H9 (cell line): ENCODE data around the gene EVI5. TPM values are rescaled to one million over a fixed set of nuclear protein-coding genes. Genes with fewer than 3 reads are reported as not detected.

Source experiments
- DNase-seq: peaks from one replicate; pipeline ENCODE4 v3.0.0-alpha.2; 2017
- H2AFZ ChIP-seq: one replicate; pipeline ENCODE4 v1.6.1; 2013; ENCODE audit warnings: mild to moderate bottlenecking, low read length, control low read depth, moderate library complexity
- H2AK5ac ChIP-seq: 2 replicates; pipeline ENCODE4 v1.6.1; 2013; ENCODE audit warnings: low read length, control low read depth, mixed read lengths; ENCODE audit not compliant: insufficient read length
- H2BK120ac ChIP-seq: one replicate; pipeline ENCODE4 v1.6.1; 2013; ENCODE audit warnings: low read depth, mild to moderate bottlenecking, low read length, control low read depth, inconsistent platforms; ENCODE audit not compliant: poor library complexity, severe bottlenecking
- H2BK12ac ChIP-seq: 2 replicates; pipeline ENCODE4 v1.6.1; 2013; ENCODE audit warnings: low read length, control low read depth, mixed read lengths, low read depth; ENCODE audit not compliant: insufficient read length
- H2BK15ac ChIP-seq: 2 replicates; pipeline ENCODE4 v1.6.1; 2013; ENCODE audit warnings: low read depth, low read length, control low read depth
- H2BK20ac ChIP-seq: one replicate; pipeline ENCODE4 v1.6.1; 2013; ENCODE audit warnings: low read depth, mild to moderate bottlenecking, low read length, control low read depth, inconsistent platforms; ENCODE audit not compliant: poor library complexity, severe bottlenecking
- H2BK5ac ChIP-seq: 2 replicates; pipeline ENCODE4 v1.6.1; 2013; ENCODE audit warnings: low read length, control low read depth, mixed read lengths; ENCODE audit not compliant: insufficient read length
- H3K14ac ChIP-seq: 2 replicates; pipeline ENCODE4 v1.6.1; 2013; ENCODE audit warnings: low read length, control low read depth; ENCODE audit not compliant: insufficient read depth
- H3K18ac ChIP-seq: 2 replicates; pipeline ENCODE4 v1.6.1; 2013; ENCODE audit warnings: low read depth, mild to moderate bottlenecking, mixed read lengths, low read length, control low read depth; ENCODE audit not compliant: insufficient read length
- H3K23ac ChIP-seq: 2 replicates; pipeline ENCODE4 v1.6.1; 2013; ENCODE audit warnings: low read length, control low read depth, mixed read lengths, low read depth; ENCODE audit not compliant: insufficient read length
- H3K23me2 ChIP-seq: 2 replicates; pipeline ENCODE4 v1.6.1; 2013; ENCODE audit warnings: low read depth, mild to moderate bottlenecking, mixed read lengths, low read length, control low read depth; ENCODE audit not compliant: insufficient read length, poor library complexity, severe bottlenecking
- H3K27ac ChIP-seq: 2 replicates; pipeline ENCODE4 v1.5.1; 2013; ENCODE audit warnings: low read length, control low read depth, mixed read lengths, low read depth; ENCODE audit not compliant: insufficient read length
- H3K27me3 ChIP-seq: 2 replicates; pipeline ENCODE4 v1.6.1; 2013; ENCODE audit warnings: low read length, control low read depth, inconsistent platforms; ENCODE audit not compliant: insufficient read depth
- H3K4ac ChIP-seq: 2 replicates; pipeline ENCODE4 v1.6.1; 2013; ENCODE audit warnings: low read depth, mild to moderate bottlenecking, control low read depth, inconsistent platforms, low read length, moderate library complexity
- H3K4me1 ChIP-seq: 2 replicates; pipeline ENCODE4 v1.6.1; 2013; ENCODE audit warnings: low read length, control low read depth, inconsistent platforms; ENCODE audit not compliant: insufficient read depth
- H3K4me2 ChIP-seq: 2 replicates; pipeline ENCODE4 v1.6.1; 2013; ENCODE audit warnings: low read length, control low read depth, mixed read lengths; ENCODE audit not compliant: insufficient read length, insufficient read depth
- H3K56ac ChIP-seq: 2 replicates; pipeline ENCODE4 v1.6.1; 2013; ENCODE audit warnings: low read depth, mild to moderate bottlenecking, mixed read lengths, low read length, control low read depth; ENCODE audit not compliant: insufficient read length
- H3K79me1 ChIP-seq: 2 replicates; pipeline ENCODE4 v1.6.1; 2013; ENCODE audit warnings: low read depth, mild to moderate bottlenecking, moderate library complexity, low read length, control low read depth, inconsistent platforms; ENCODE audit not compliant: insufficient read depth, poor library complexity, severe bottlenecking
- H3K79me2 ChIP-seq: 2 replicates; pipeline ENCODE4 v1.6.1; 2013; ENCODE audit warnings: low read length, control low read depth, inconsistent platforms; ENCODE audit not compliant: insufficient read depth
- H3K9ac ChIP-seq: 2 replicates; pipeline ENCODE4 v1.6.1; 2013; ENCODE audit warnings: low read length, control low read depth, mixed read lengths; ENCODE audit not compliant: insufficient read length; ENCODE audit errors: extremely low read depth
- H3K9me3 ChIP-seq: one replicate; pipeline ENCODE4 v1.6.1; 2013; ENCODE audit warnings: low read depth, low read length, inconsistent platforms; ENCODE audit not compliant: control insufficient read depth
- H3T11ph ChIP-seq: one replicate; pipeline ENCODE4 v1.6.1; 2013; ENCODE audit warnings: mild to moderate bottlenecking, low read length, control low read depth, inconsistent platforms
- H4K20me1 ChIP-seq: one replicate; pipeline ENCODE4 v1.6.1; 2013; ENCODE audit not compliant: control insufficient read depth, insufficient read length, insufficient read depth
- H4K5ac ChIP-seq: 2 replicates; pipeline ENCODE4 v1.6.1; 2013; ENCODE audit warnings: low read depth, mild to moderate bottlenecking, mixed read lengths, low read length, control low read depth; ENCODE audit not compliant: insufficient read length
- H4K8ac ChIP-seq: replicated peaks from 2 replicates; pipeline ENCODE4 v1.6.1; 2013; ENCODE audit warnings: low read length, control low read depth, mixed read lengths, low read depth; ENCODE audit not compliant: insufficient read length
- H4K91ac ChIP-seq: 2 replicates; pipeline ENCODE4 v1.6.1; 2013; ENCODE audit warnings: low read depth, mild to moderate bottlenecking, moderate library complexity, mixed read lengths, low read length, control low read depth; ENCODE audit not compliant: insufficient read length
- H3K27ac Mint-ChIP-seq, 3 experiments: 2 replicates in 2 of 3; 3 replicates in 1 of 3; pipeline ENCODE4 v1.8.0; 2020 to 2021; ENCODE audit warnings: mixed read lengths in 3 of 3, mild to moderate bottlenecking in 1 of 3, moderate library complexity in 1 of 3
- H3K27me3 Mint-ChIP-seq: 2 replicates; pipeline ENCODE4 v1.8.0; 2021; ENCODE audit warnings: low read depth, mild to moderate bottlenecking, moderate library complexity, mixed read lengths
- H3K36me3 Mint-ChIP-seq, 3 experiments: 2 replicates in 2 of 3; 3 replicates in 1 of 3; pipeline ENCODE4 v1.8.0; 2020 to 2021; ENCODE audit warnings: low read depth in 3 of 3, mixed read lengths in 3 of 3; ENCODE audit not compliant: insufficient read depth in 1 of 3
- H3K4me1 Mint-ChIP-seq, 2 experiments: 2 replicates each; pipeline ENCODE4 v1.8.0; 2020; ENCODE audit warnings: mixed read lengths in 2 of 2
- H3K4me3 Mint-ChIP-seq, 2 experiments: 2 replicates in 1 of 2; 3 replicates in 1 of 2; pipeline ENCODE4 v1.8.0; 2020 to 2021; ENCODE audit warnings: mild to moderate bottlenecking in 2 of 2, mixed read lengths in 2 of 2, moderate library complexity in 1 of 2
- H3K9me3 Mint-ChIP-seq, 2 experiments: 2 replicates in 1 of 2; 3 replicates in 1 of 2; pipeline ENCODE4 v1.8.0; 2020; ENCODE audit warnings: mild to moderate bottlenecking in 2 of 2, mixed read lengths in 2 of 2, moderate library complexity in 1 of 2
- CTCF ChIP-seq: fragments of 200-600 bp; sonication (generic); conservative IDR thresholded peaks from 3 replicates; pipeline ENCODE4 v1.8.0; 2021; ENCODE audit warnings: antibody characterized with exemption, mild to moderate bottlenecking
- WGBS: extraction: QIAGEN DNeasy Blood & Tissue Kit; methylation state at CpG from one replicate; pipeline ENCODE4 v1.1.7; 2013; ENCODE audit warnings: missing lambda C conversion rate, low lambda C conversion rate, mixed read lengths; ENCODE audit not compliant: insufficient read length; ENCODE audit errors: extremely low coverage; 5-methylcytosine and 5-hydroxymethylcytosine counted together
- total RNA-seq: library from RNA; stranded (reverse); gene quantifications from 2 replicates; pipeline ENCODE4 v1.2.1, GENCODE V29; 2021

Gene EVI5
- total RNA-seq, 1 experiment from 2014 or later: 9.7 TPM

GRCh38 chr1:92485381-92486250, 299.3 kb downstream of the EVI5 start:
- peaks cover 0 to 4% of the 10 kb centered on the region in 2 experiments; a peak in 2 of 5 replicates for H3K9me3 Mint-ChIP-seq
- Histone ChIP-seq H2AK5ac (no peak overlapping the region), H3K27me3 (peaks cover 73% of the 10 kb centered on the region), H2BK120ac (no peak overlapping the region), H2BK12ac (no peak overlapping the region), H3T11ph (no peak overlapping the region), H4K20me1 (no peaks in the 10 kb centered on the region), H3K27ac (no peak overlapping the region), H4K8ac (no peak overlapping the region), H2BK15ac (no peak overlapping the region), H3K56ac (no peak overlapping the region), H3K4me1 (no peaks in the 10 kb centered on the region), H3K23ac (no peak overlapping the region), H3K4me2 (peak overlapping the region; percentile 74), H2AFZ (no peak overlapping the region), H2BK5ac (no peak overlapping the region), H3K14ac (no peak overlapping the region), H4K91ac (no peak overlapping the region), H4K5ac (no peak overlapping the region), H2BK20ac (no peak overlapping the region), H3K23me2 (peaks cover 37% of the 10 kb centered on the region), H3K4ac (no peak overlapping the region), H3K9ac (no peak overlapping the region), H3K9me3 (no peaks in the 10 kb centered on the region), H3K79me2 (no peaks in the 10 kb centered on the region), H3K79me1 (no peaks in the 10 kb centered on the region), H3K18ac (no peak overlapping the region)
- H3K4me3 Mint-ChIP-seq: peak overlapping the region; percentile 68 to 86
- WGBS: no CpG with 5 or more reads among the region's 82 CpGs
- H3K27ac Mint-ChIP-seq: no peak overlapping the region
- H3K4me1 Mint-ChIP-seq: peaks cover 30 to 38% of the 10 kb centered on the region in 2 experiments
- peaks cover 93% of the 10 kb centered on the region for H3K27me3 Mint-ChIP-seq
- peaks cover 0 to 2% (median 0%) of the 10 kb centered on the region in 3 experiments; a peak in 1 of 7 replicates for H3K36me3 Mint-ChIP-seq
- peak; percentile 76 for DNase-seq
- TF ChIP-seq CTCF: peak; percentile 61; the same call in 2 of the 3 replicates
